GM10266 (cell line): Measurements from ENCODE around the gene BACH2.
"Not testable (repeated sequence)": the region's sequence is repeated elsewhere in the genome, so short reads cannot be mapped to it uniquely, and the experiment has no call there.

Source experiments
- DNase-seq: peaks from one replicate; pipeline ENCODE4 v3.0.0; 2012; ENCODE audit errors: extremely low spot score
- CTCF ChIP-seq: IDR thresholded peaks from 2 replicates; pipeline ENCODE4 v1.5.1; 2012; ENCODE audit warnings: mild to moderate bottlenecking, low read depth; ENCODE audit not compliant: control insufficient read depth, insufficient read depth; ENCODE audit errors: missing control alignments

Gene BACH2

GRCh38 chr6:90139272-90139817, 157.3 kb downstream of the BACH2 start:
- TF ChIP-seq CTCF = no peak

DNA sequence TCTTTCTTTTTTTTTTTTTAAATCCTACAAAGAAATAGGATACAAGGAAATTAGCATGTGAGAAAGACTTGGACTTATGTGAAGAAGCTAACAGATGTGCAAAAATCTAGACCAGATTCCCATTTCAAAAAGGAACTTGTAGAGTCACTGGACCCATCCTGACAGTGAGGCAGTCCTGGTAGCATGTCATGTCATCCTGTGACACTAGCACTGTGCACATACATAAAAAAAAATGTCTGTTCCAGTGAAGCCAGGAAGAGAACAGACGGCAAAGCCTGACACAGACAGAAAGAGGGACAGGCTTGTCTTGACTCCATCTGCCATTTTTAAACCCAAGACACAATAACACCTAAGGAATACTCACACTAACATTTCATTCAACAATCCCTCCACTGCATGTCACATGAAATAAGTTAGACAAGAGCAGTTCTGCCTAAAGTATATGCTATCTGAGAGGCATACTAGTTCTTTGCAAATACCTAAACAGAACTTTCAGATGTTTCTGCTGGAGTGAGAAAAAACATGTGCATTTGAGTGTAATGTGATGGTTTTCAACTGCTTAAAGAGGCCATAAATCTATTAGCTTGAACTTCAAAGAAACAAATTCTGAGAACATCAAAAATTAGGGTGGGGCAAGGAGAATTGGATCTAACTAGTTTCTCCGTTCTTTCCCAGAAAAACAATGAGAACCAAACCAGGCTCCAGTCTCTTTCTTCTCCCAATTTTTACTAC, 159.6 kb downstream of the BACH2 start:
- DNase-seq = no peak
- TF ChIP-seq CTCF = no peak

More at GRCh38 chr6:90139272-90139817, 157.3 kb downstream of the BACH2 start:
- no peak for DNase-seq

GRCh38 chr6:90136176-90136575, 160.5 kb downstream of the BACH2 start:
- no peak for TF ChIP-seq CTCF
- DNase-seq = no peak

GRCh38 chr6:90135667-90136066, 161.0 kb downstream of the BACH2 start:
- TF ChIP-seq CTCF = no peak
- no peak for DNase-seq

- not testable (repeated sequence) for DNase-seq
Measured at GRCh38 chr6:90133664-90134063, 163.0 kb downstream of the BACH2 start.

DNA sequence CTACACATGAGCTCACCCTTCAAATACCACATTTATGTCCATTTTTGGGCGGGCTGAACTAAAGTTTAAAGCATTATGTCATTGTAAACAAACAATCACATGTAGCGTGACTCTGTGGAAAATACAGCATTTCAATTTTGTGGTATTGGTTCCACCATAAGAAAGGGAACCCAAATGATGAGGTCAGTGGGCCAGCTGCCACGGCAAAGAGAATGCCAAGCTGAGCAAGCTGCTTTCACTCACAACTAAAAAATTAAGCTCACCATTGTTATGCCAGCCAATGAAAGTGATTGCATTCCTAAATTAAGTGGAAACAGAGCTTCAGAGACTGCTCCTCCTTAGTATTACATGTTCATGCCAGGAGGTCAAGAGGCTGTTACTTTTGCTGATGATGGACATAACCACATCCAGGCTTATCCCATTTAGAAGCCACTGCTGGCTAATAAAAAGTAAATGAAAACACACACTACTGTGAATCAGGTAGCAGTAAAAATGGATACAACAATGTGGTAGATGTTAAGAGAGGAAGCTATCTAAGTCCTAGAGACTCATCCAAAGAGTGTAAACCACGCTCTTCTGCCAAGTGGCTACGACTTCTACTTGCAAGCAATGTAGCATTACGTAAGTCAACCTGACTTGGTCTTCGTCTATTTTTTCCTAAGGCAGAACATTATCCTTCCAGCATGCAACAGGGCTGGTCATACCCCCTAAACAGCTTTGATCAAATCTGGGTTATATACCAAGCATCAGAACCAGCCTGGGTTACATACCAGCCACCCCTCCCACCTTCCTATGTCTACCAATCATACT, 164.8 kb downstream of the BACH2 start:
- no peak for DNase-seq
- no peak for TF ChIP-seq CTCF

GRCh38 chr6:90131125-90131524, 165.5 kb downstream of the BACH2 start:
- no peak for DNase-seq

DNA sequence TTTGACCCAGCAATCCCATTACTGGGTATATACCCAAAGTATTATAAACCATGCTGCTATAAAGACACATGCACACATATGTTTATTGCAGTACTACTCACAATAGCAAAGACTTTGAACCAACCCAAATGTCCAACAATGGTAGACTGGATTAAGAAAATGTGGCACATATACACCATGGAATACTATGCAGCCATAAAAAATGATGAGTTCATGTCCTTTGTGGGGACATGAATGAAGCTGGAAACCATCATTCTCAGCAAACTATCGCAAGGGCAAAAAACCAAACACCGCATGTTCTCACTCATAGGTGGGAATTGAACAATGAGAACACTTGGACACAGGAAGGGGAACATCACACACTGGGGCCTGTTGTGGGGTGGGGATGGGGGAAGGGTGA, 168.0 kb downstream of the BACH2 start:
- DNase-seq = not testable (repeated sequence)

More at GRCh38 chr6:90131125-90131524, 165.5 kb downstream of the BACH2 start:
- no peak for TF ChIP-seq CTCF
